ENCODE results near the gene TAAR8. TPM values are rescaled to one million over a fixed set of nuclear protein-coding genes. Genes with fewer than 3 reads are reported as not detected.

The TAAR8 gene
- total and polyA plus RNA-seq, 2 of the 13 experiments (the other 11 are each of a cell fraction or from before 2014, with no cell fraction given) = 0.07 TPM; not detected in 1

GRCh38 chr6:132512638-132513632, 39.5 kb upstream of the TAAR8 start, which contains the start of gene STX7 (continued):
- TF ChIP-seq SRSF9 (IDR thresholded peaks at IDR 0.05; ENCODE audit: borderline replicate concordance, insufficient read depth, low read depth, low read length, poor library complexity, severe bottlenecking) (no peak), ISL2 (CRISPR knock-in tag; IDR thresholded peaks at IDR 0.05) (peak; percentile 57), ZNF782 (CRISPR knock-in tag; IDR thresholded peaks at IDR 0.05; ENCODE audit: borderline replicate concordance) (peak; percentile 50; the same call in 1 of the 2 replicates), ZNF598 (CRISPR knock-in tag; IDR thresholded peaks at IDR 0.05; ENCODE audit: borderline replicate concordance) (peak; percentile 92), GATAD2A (CRISPR knock-in tag; IDR thresholded peaks at IDR 0.05) (peak; percentile 13; the same call in 1 of the 2 replicates), ZSCAN5A (CRISPR knock-in tag; IDR thresholded peaks at IDR 0.05; ENCODE audit: borderline replicate concordance) (peak; percentile 66; the same call in 1 of the 2 replicates), ZNF670 (CRISPR knock-in tag; IDR thresholded peaks at IDR 0.05; ENCODE audit: borderline replicate concordance) (no peak), ZNF496 (CRISPR knock-in tag; IDR thresholded peaks at IDR 0.05; ENCODE audit: insufficient replicate concordance) (no peak), EED (CRISPR knock-in tag; IDR thresholded peaks at IDR 0.05) (peak; percentile 75), ZNF275 (CRISPR knock-in tag; IDR thresholded peaks at IDR 0.05; ENCODE audit: borderline replicate concordance) (peak; percentile 96; the same call in 1 of the 2 replicates), ZSCAN22 (CRISPR knock-in tag; IDR thresholded peaks at IDR 0.05) (no peak), ZNF180 (CRISPR knock-in tag; IDR thresholded peaks at IDR 0.05; ENCODE audit: borderline replicate concordance, low read depth) (no peak)
- TF ChIP-seq, protein P1, sequence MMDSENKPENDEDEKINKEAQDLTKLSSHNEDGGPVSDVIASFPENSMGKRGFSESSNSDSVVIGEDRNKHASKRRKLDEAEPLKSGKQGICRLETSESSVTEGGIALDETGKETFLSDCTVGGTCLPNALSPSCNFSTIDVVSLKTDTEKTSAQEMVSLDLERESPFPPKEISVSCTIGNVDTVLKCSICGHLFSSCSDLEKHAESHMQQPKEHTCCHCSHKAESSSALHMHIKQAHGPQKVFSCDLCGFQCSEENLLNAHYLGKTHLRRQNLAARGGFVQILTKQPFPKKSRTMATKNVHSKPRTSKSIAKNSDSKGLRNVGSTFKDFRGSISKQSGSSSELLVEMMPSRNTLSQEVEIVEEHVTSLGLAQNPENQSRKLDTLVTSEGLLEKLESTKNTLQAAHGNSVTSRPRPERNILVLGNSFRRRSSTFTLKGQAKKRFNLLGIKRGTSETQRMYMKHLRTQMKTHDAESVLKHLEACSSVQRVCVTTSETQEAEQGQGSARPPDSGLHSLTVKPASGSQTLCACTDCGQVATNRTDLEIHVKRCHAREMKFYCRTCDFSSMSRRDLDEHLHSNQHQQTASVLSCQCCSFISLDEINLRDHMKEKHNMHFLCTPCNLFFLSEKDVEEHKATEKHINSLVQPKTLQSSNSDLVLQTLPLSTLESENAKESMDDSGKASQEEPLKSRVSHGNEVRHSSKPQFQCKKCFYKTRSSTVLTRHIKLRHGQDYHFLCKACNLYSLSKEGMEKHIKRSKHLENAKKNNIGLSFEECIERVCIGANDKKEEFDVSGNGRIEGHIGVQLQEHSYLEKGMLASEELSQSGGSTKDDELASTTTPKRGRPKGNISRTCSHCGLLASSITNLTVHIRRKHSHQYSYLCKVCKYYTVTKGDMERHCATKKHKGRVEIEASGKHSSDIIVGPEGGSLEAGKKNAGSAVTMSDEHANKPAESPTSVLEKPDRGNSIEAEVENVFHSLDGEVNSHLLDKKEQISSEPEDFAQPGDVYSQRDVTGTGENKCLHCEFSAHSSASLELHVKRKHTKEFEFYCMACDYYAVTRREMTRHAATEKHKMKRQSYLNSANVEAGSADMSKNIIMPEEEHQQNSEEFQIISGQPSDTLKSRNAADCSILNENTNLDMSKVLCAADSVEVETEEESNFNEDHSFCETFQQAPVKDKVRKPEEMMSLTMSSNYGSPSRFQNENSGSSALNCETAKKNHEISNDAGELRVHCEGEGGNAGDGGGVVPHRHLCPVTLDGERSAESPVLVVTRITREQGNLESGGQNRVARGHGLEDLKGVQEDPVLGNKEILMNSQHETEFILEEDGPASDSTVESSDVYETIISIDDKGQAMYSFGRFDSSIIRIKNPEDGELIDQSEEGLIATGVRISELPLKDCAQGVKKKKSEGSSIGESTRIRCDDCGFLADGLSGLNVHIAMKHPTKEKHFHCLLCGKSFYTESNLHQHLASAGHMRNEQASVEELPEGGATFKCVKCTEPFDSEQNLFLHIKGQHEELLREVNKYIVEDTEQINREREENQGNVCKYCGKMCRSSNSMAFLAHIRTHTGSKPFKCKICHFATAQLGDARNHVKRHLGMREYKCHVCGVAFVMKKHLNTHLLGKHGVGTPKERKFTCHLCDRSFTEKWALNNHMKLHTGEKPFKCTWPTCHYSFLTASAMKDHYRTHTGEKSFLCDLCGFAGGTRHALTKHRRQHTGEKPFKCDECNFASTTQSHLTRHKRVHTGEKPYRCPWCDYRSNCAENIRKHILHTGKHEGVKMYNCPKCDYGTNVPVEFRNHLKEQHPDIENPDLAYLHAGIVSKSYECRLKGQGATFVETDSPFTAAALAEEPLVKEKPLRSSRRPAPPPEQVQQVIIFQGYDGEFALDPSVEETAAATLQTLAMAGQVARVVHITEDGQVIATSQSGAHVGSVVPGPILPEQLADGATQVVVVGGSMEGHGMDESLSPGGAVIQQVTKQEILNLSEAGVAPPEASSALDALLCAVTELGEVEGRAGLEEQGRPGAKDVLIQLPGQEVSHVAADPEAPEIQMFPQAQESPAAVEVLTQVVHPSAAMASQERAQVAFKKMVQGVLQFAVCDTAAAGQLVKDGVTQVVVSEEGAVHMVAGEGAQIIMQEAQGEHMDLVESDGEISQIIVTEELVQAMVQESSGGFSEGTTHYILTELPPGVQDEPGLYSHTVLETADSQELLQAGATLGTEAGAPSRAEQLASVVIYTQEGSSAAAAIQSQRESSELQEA (CRISPR knock-in tag; IDR thresholded peaks at IDR 0.05; ENCODE audit: not compliant biosample characterization) = peak; percentile 78

All from HepG2 (cell line).